ENCODE data around the gene SCARB2. TPM values are rescaled to one million over a fixed set of nuclear protein-coding genes. Genes with fewer than 3 reads are reported as not detected.

Gene SCARB2
- total and polyA plus RNA-seq, 2 of the 4 experiments (the other 2 are of a cell fraction): 69.2 to 102 TPM

GRCh38 chr4:76201276-76201675 lies 12.3 kb downstream of the SCARB2 start:
- H2BK20ac ChIP-seq (ENCODE audit: low read depth, low read length): no peak overlapping the region
- H2AK9ac ChIP-seq (replicated peaks; ENCODE audit: low read depth, low read length, poor library complexity): no peak overlapping the region
- no peaks in the 10 kb centered on the region for H3K9me3 ChIP-seq (ENCODE audit: control insufficient read depth, insufficient read depth, low read length)
- intact Hi-C loops (cut with micrococcal nuclease) (no loop called here), in situ Hi-C loops (cut with MboI; ENCODE audit: low sequenced_read_pairs) (no loop called here), dilution Hi-C loops (cut with HindIII; ENCODE audit: low sequenced_read_pairs, unreplicated experiment) (no loop called here)
- no CpG with 5 or more reads among the region's 4 CpGs for WGBS, 2 experiments (ENCODE audit: extremely low coverage in 2 of 2, insufficient read length in 1 of 2)
- TF ChIP-seq, protein P1, sequence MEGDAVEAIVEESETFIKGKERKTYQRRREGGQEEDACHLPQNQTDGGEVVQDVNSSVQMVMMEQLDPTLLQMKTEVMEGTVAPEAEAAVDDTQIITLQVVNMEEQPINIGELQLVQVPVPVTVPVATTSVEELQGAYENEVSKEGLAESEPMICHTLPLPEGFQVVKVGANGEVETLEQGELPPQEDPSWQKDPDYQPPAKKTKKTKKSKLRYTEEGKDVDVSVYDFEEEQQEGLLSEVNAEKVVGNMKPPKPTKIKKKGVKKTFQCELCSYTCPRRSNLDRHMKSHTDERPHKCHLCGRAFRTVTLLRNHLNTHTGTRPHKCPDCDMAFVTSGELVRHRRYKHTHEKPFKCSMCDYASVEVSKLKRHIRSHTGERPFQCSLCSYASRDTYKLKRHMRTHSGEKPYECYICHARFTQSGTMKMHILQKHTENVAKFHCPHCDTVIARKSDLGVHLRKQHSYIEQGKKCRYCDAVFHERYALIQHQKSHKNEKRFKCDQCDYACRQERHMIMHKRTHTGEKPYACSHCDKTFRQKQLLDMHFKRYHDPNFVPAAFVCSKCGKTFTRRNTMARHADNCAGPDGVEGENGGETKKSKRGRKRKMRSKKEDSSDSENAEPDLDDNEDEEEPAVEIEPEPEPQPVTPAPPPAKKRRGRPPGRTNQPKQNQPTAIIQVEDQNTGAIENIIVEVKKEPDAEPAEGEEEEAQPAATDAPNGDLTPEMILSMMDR (conservative IDR thresholded peaks at IDR 0.05; ENCODE audit: low read depth, low read length): no peak
- no peak for TF ChIP-seq RCOR1 (IDR thresholded peaks at IDR 0.05; ENCODE audit: insufficient replicate concordance, low read length)
- TF ChIP-seq, protein P2, sequence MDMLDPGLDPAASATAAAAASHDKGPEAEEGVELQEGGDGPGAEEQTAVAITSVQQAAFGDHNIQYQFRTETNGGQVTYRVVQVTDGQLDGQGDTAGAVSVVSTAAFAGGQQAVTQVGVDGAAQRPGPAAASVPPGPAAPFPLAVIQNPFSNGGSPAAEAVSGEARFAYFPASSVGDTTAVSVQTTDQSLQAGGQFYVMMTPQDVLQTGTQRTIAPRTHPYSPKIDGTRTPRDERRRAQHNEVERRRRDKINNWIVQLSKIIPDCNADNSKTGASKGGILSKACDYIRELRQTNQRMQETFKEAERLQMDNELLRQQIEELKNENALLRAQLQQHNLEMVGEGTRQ (IDR thresholded peaks at IDR 0.05; ENCODE audit: low read depth, low read length): no peak
- TF ChIP-seq FOS (IDR thresholded peaks at IDR 0.05; ENCODE audit: low read depth, low read length): no peak
- no peak for TF ChIP-seq SMC3 (IDR thresholded peaks at IDR 0.05; ENCODE audit: low read depth, low read length)
- TF ChIP-seq, protein P3, sequence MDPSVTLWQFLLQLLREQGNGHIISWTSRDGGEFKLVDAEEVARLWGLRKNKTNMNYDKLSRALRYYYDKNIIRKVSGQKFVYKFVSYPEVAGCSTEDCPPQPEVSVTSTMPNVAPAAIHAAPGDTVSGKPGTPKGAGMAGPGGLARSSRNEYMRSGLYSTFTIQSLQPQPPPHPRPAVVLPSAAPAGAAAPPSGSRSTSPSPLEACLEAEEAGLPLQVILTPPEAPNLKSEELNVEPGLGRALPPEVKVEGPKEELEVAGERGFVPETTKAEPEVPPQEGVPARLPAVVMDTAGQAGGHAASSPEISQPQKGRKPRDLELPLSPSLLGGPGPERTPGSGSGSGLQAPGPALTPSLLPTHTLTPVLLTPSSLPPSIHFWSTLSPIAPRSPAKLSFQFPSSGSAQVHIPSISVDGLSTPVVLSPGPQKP (IDR thresholded peaks at IDR 0.05; ENCODE audit: borderline replicate concordance, low read depth, low read length): no peak
- TF ChIP-seq RAD21 (IDR thresholded peaks at IDR 0.05; ENCODE audit: low read length): no peak
- no peak for TF ChIP-seq POLR2A (IDR thresholded peaks at IDR 0.05; ENCODE audit: low read depth, low read length)
- no peak for TF ChIP-seq MXI1 (IDR thresholded peaks at IDR 0.05; ENCODE audit: borderline replicate concordance, low read depth, low read length)
- no peak overlapping the region for H3K14ac ChIP-seq (replicated peaks; ENCODE audit: low read depth, low read length)
- no peaks in the 10 kb centered on the region for H3K27me3 ChIP-seq (ENCODE audit: control insufficient read depth, insufficient read depth, low read length)
- H3K36me3 ChIP-seq (ENCODE audit: control insufficient read depth, insufficient read depth, low read length): no peaks in the 10 kb centered on the region
- H3K18ac ChIP-seq (ENCODE audit: low read depth, low read length): no peak overlapping the region
- no peak overlapping the region for H3K27ac ChIP-seq (ENCODE audit: insufficient read depth, low read length)
- DNase-seq: no peak
- no peak overlapping the region for H3K9ac ChIP-seq (ENCODE audit: low read depth, low read length)
- H2AK5ac ChIP-seq (ENCODE audit: low read depth, low read length): no peak overlapping the region
- ChIA-PET POLR2A (ENCODE audit: unreplicated experiment) (no interaction called here), CTCF (no interaction called here)
- H3K4me2 ChIP-seq (ENCODE audit: low read depth, low read length): no peak overlapping the region
- H3K4ac ChIP-seq (ENCODE audit: low read depth, low read length): no peak overlapping the region
- ATAC-seq (ENCODE audit: low read depth): no peak
- no peak overlapping the region for H4K8ac ChIP-seq (ENCODE audit: low read depth in 2 of 2, low read length in 2 of 2)
- H3K4me1 ChIP-seq (ENCODE audit: control insufficient read depth, insufficient read depth, low read length): peaks cover 36% of the 10 kb centered on the region
- peaks cover 22% of the 10 kb centered on the region for H3K9me1 ChIP-seq (ENCODE audit: insufficient read depth, low read length)
- H2BK15ac ChIP-seq (ENCODE audit: low read depth, low read length): no peak overlapping the region
- H2BK120ac ChIP-seq (ENCODE audit: low read depth, low read length): no peak overlapping the region
- no peak overlapping the region for H3K56ac ChIP-seq (ENCODE audit: extremely low read depth, insufficient read depth, low read length)
- peaks cover 28% of the 10 kb centered on the region; the same call in 1 of the 2 replicates for H4K20me1 ChIP-seq (ENCODE audit: insufficient read depth, low read length)
- H3K23ac ChIP-seq (ENCODE audit: low read depth, low read length): no peak overlapping the region
- peaks cover 26 to 79% of the 10 kb centered on the region in 2 experiments for H3K79me1 ChIP-seq (ENCODE audit: low read depth in 1 of 2, low read length in 2 of 2)
- H4K5ac ChIP-seq (ENCODE audit: low read depth, low read length): no peak overlapping the region
- no peak overlapping the region for H3K4me3 ChIP-seq (ENCODE audit: insufficient read depth, low read depth, low read length)
- H4K91ac ChIP-seq (ENCODE audit: insufficient read depth, low read depth, low read length): no peak overlapping the region
- H2AFZ ChIP-seq (replicated peaks; ENCODE audit: low read length, poor library complexity): no peak overlapping the region
- H2BK5ac ChIP-seq (ENCODE audit: low read depth, low read length, poor library complexity, severe bottlenecking): no peak overlapping the region
- BruUV-seq (replicated peaks): no TSS peak
